Mononuclear cell (primary cell): Measurements from ENCODE around the gene PRDX5. TPM values are rescaled to one million over a fixed set of nuclear protein-coding genes. Genes with fewer than 3 reads are reported as not detected.

Experiments
- H3K27me3 ChIP-seq: 2 replicates; pipeline ENCODE4 v1.6.0; 2011; ENCODE audit warnings: low read length, control low read depth; ENCODE audit not compliant: insufficient read depth
- H3K4me1 ChIP-seq: 2 replicates; pipeline ENCODE4 v1.5.1; 2011; ENCODE audit warnings: mild to moderate bottlenecking, low read length, control low read depth; ENCODE audit not compliant: insufficient read depth
- H3K4me3 ChIP-seq: 2 replicates; pipeline ENCODE4 v1.5.1; 2011; ENCODE audit warnings: mild to moderate bottlenecking, low read length, moderate library complexity
- H3K9me3 ChIP-seq: 2 replicates; pipeline ENCODE4 v1.5.1; 2011; ENCODE audit warnings: low read depth, mild to moderate bottlenecking, control low read depth, low read length
- total RNA-seq: library from RNA; depleted of rRNA; stranded (reverse); fragments of >200 nt; gene quantifications from one replicate; pipeline ENCODE4 v1.2.3, GENCODE V29; 2012

The PRDX5 gene
- 42.5 TPM for total RNA-seq

DNA sequence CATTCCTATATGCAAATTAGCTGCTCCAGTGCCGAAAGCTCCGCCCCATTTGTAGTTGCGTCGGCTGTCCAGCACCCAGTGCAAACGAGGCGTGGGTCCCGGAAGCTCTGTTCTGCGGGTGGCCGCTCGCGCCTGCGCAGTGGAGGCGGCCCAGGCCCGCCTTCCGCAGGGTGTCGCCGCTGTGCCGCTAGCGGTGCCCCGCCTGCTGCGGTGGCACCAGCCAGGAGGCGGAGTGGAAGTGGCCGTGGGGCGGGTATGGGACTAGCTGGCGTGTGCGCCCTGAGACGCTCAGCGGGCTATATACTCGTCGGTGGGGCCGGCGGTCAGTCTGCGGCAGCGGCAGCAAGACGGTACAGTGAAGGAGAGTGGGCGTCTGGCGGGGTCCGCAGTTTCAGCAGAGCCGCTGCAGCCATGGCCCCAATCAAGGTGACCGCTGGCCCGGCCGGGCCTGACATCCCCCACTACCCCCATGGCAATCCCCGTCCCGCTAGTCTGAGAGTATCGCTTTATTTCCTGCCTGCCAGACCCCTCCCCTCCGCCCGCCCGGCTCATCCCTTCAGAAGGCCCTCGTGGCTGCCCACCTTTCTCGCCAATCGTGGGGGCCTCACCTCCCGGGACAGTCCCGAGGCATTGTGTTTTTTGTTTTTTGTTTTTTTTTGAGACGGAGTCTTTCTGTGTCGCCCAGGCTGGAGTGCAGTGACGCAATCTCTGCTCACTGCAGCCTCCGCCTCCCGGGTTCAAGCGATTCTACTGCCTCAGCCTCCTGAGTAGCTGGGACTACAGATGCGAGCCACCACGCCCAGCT, at the start of gene PRDX5:
Gene PRDX5, plus strand, starts transcription at position 161 of the 805 bp plus-strand sequence. Its CDS starts 95 bp downstream, at position 256.
- H3K9me3 ChIP-seq, result no peaks in the 10 kb centered on the region
- H3K27me3 ChIP-seq, result no peaks in the 10 kb centered on the region
- H3K4me3 ChIP-seq, result peak within 1 kb of the TSS; percentile 80
- H3K4me1 ChIP-seq, result peaks cover 31% of the 10 kb centered on the region

DNA sequence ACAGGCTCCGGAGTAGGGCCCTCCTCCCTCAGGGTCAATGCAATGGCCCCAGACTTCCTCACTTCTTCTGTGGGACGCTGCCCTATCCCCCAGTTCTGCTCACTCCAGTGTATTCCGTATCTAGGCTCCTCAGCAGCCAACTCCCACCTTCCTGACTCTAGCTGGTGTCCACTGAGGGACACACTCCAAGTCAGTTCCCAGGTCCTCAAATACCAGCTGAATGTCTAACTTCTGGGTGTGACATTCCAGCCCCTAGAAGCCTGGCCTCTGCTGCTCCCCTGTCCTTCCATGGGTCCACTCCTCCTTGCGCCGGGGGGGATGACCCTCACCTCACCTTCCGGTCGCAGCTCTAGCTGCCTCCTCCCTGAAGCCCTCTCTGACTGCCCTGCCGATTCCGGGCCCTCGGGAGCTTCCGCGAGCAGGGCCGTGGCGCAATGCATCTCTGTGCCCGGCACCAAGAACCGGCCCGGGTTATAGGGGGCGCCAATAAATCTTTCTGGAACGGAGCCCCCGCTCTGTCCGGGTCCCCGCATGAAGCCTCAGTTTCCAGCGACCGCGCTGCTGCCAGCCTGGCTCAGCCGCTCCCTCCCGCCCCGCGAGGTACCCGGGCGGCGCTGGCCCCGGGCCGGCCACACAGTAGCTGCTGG, 48.9 kb upstream of the PRDX5 start:
- Histone ChIP-seq H3K4me3 (peak overlapping the region; percentile 66), H3K27me3 (no peaks in the 10 kb centered on the region)

DNA sequence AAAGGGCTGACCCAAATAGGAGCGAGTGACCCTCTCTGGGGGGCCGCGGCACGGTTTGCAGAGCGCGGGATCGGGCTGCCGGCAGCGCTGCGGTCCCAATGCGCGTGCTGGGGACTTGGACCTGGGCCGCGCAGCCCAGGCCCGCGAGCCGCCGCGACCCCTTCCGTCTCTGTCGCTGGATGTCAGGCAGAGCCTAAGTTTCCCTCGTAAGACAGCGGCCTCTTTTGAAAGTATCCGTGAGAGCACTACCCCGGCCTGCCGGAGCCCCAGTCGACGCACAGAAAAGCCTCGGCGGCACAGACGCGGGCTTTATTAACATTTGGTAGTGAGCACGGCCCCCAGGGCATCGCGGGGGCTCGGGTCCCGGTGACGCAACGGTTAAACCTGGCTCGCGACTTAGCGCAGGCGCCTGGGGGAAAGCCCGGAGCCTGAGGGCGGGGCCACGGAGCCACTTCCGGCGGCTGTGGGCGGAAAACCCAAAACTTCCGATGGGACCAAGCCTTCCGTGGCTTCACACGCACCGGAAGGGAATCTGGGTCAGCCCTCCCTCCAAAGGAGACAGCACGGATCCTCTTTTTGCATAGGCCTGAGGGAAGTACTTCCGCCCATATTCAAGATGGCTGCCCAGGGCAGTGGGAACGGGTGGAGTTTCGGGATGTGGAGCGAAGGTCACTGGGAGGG, 48.2 kb upstream of the PRDX5 start:
- H3K9me3 ChIP-seq, result no peaks in the 10 kb centered on the region
- peak overlapping the region; percentile 66 for H3K4me3 ChIP-seq
- H3K4me1 ChIP-seq, result peaks cover 35% of the 10 kb centered on the region
- H3K27me3 ChIP-seq, result no peaks in the 10 kb centered on the region

More for the DNA sequence above, 48.9 kb upstream of the PRDX5 start:
- Histone ChIP-seq H3K9me3 (no peaks in the 10 kb centered on the region), H3K4me1 (peaks cover 35% of the 10 kb centered on the region)

DNA sequence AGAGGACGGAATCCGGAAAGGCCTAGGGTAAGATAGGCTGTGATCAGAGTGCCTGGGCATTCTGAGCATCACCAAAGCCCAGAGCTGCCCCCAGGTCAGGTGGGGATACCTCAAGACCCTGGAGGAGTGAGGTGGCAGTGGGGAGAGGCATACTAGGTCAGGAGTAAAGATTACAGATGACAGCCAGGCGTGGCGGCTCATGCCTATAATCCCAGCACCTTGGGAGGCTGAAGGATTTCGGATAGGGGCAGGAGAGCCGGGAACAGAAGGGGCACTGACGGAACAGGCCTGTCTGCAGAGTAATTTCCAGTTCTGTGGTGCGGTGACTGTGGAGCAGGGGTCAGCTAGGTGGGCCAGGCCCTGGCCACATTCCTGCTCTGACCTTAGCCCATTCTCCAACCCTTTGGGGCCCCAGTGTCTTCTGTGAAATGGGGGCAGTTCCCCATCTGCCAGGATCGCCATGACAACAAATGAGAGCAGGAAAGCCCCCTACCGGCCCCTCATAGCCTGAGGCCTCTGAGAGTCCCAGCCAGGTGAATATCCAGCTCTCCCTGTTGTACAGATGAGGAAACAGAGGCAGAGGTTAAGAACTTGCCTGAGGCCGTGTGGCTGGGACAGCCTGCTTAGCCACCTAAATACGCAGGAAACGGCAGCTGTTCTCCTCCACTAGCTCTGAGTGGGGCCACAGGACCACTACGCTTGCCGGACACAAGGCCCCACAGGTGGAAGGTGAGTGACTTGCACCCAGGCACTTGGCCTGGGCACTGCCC, 42.7 kb upstream of the PRDX5 start:
- Histone ChIP-seq H3K4me1 (peaks cover 15% of the 10 kb centered on the region), H3K9me3 (no peaks in the 10 kb centered on the region), H3K27me3 (no peaks in the 10 kb centered on the region), H3K4me3 (no peak overlapping the region)

DNA sequence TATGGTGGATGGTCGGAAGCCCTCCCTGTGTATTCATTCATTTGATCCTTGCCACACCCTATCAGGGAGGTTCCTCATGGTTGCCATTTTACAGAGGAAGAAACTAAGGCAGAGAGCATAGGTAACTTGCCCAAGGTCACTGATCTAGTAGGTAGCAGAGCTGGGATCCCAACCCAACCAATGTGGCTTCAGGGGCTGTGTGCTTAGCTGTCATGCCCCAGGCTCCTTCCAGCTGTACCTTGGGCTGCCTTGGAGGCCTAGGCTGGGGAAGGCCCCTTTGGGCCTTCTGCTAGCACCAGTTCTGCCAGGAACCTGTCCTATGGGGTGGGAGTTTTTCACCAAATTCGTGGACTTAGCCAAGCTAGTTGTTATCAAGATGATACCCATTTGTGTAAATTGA, 42.1 kb upstream of the PRDX5 start:
- no peaks in the 10 kb centered on the region for H3K27me3 ChIP-seq
- no peak overlapping the region for H3K4me3 ChIP-seq
- peaks cover 9% of the 10 kb centered on the region for H3K4me1 ChIP-seq
- no peaks in the 10 kb centered on the region for H3K9me3 ChIP-seq

DNA sequence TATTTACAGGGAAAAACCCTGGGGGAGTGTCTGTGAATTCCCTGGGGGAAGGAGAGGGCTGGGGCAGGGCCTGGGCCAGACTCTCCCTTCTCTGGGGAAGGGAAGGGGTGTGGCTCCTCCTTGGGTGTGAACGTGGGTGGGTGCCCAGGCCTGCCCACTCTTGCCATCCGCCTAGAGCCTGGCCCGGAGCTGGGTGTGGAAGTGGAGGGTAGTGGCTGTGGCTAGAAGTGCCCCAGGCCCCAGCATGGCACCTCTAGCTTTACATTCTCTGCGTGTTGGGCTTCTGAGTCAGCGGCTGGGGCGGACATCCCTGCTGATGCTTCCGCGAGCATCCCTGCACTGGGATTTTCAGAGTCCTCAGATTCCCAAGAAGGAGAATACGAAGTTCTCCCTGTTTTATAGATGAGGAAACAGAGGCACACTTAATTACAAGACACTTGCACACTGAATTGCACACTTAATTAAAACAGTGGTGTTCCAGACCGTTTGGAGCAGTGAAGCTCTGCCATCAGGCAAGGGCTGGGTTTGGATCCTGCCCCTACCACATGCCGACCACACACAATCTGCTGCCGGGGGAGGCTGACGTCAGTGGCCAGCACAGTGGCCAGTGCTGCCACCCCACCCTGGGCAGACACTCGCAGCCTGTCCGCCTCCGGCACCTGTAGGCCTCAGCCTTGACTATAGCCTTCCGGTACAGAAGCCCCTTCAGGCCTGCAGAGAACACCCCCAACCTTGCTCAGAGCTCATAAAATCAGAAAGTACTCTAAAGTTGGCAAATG, 41.1 kb upstream of the PRDX5 start:
- peaks cover 5% of the 10 kb centered on the region for H3K4me1 ChIP-seq
- no peaks in the 10 kb centered on the region for H3K9me3 ChIP-seq
- H3K27me3 ChIP-seq, result no peaks in the 10 kb centered on the region
- no peak overlapping the region for H3K4me3 ChIP-seq

DNA sequence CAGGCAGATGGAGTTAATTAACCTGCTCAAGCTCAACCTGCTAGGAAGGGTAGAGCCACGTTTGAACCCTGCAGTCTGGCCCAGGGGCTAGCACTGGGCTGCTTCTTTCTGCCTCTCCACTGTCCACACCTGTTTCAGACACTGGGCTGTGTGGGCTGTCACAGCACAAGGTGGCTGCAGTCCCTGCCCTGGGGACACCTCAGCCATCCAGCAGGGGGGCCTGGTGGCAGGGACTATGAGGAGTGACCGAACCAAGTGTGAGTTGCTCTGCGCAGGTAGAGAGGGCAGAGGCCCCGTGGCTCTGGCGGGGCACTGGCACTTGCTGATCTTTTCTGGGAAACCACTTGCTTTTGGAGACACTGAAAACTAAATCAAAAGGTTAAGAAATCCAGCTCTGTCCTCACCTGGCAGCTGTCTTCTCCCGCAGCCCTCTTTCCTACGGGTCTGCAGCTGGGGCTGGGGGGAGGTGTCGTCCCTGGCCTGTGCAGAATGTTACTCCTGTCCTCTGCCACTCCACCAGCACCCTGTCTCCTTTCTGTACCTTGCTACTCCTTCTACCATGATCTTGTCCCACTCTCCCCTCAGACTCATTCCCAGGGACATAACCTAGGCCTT, 39.2 kb upstream of the PRDX5 start:
- H3K27me3 ChIP-seq, result no peaks in the 10 kb centered on the region
- peaks cover 4% of the 10 kb centered on the region for H3K4me1 ChIP-seq
- H3K9me3 ChIP-seq, result no peaks in the 10 kb centered on the region
- no peak overlapping the region for H3K4me3 ChIP-seq

DNA sequence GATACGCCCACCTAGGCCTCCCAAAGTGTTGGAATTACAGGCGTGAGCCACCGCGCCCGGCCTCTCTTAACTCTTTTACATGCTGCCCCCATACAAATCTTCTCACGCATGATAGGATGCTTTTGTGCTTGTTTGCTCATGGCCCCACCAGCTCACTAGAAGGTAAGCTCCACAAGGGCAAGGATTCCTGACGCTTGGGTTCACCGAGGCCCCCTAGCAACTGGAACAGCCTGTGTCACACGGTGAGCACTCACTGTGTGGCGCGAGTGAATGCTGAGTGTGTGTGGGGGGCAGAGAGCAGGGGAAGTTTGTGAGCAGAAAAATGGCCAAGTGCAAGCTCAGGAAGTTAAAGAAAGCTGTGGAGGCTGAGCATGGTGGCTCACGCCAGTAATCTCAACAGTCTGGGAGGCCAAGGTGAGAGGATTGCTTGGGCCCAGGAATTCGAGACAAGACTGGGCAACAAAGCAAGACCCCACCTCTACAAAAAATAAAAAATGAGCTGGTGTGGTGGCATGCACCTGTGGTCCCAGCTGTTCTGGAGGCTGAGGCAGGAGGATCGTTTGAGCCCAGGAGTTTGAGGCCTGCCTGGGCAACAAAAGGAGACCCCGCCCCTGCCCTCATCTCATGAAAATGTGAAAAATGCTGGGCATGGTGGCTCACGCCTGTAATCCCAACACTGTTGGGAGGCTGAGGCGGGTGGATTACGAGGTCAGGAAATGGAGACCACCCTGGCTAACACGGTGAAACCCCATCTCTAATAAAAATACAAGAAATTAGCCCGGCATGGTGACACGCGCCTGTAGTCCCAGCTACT, 35.8 kb upstream of the PRDX5 start:
- no peak overlapping the region for H3K4me3 ChIP-seq
- peaks cover 19% of the 10 kb centered on the region for H3K4me1 ChIP-seq
- H3K27me3 ChIP-seq, result no peaks in the 10 kb centered on the region

DNA sequence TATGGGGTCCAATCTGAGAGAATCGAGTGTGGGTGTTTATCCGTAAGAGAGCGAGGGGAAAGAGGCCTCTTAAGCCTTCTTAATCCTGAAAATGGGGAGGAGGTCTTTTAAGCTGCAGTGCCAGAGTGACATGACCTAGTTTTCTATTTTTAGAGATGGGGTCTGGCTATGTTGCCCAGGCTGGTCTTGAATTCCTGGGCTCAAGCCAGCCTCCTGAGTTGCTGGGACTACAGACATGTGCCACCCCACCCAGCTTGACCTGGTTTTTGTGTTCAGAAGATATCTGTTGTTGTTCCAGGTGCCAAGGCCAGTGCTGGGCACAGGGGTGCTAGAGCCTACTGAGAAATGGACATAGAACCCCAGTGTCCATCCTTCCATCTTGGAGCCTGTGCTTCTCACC, 34.8 kb upstream of the PRDX5 start:
- H3K27me3 ChIP-seq, result no peaks in the 10 kb centered on the region
- H3K4me1 ChIP-seq, result peaks cover 19% of the 10 kb centered on the region
- H3K4me3 ChIP-seq, result no peak overlapping the region
- no peaks in the 10 kb centered on the region for H3K9me3 ChIP-seq

More for the DNA sequence above, 35.8 kb upstream of the PRDX5 start:
- no peaks in the 10 kb centered on the region for H3K9me3 ChIP-seq

DNA sequence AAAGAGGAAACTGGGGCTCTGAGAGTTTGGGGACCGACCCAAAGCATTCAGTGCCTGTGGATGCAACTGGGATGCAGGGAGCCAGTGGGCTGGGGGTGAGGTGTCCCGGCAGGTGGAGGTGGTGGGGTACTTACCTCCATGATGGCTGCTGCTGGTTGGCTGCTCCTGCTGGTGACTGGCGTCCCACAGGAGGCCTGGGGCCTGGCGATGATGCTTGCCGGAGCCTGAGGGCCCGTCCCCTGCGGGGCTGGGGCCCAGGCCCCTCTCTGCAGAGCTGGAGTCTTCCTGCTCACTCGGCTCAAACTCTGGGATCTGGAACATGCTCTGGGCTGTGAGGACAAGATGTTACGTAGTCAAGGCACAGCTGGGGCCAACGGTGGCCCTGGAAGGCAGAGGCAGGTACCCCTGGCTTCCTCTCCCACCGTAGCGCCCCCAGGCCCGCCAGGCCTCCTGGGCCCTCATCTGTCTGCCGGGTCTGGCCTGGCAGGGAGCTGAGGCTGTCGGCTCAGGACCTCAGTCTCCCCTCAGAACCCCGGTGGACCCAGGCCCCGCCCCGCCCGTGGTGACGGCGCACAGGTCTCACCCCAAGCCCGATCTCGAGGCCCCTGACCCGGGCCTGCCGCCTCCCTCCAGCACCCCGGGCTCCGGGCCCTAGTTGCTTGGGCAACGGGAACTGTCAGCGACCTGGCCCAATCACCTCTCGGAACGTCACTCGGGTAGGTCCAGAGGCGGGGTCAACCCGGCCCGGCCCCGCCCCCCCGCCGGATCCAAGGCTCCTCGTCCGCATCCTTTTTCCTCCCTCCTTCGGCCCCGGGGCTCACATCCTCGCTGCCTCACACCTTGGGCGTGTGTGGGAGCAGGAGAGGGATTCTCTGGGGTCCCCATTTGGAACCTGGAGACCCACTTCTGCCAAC, 33.6 kb upstream of the PRDX5 start, which contains the start of gene BAD:
Gene BAD, minus strand, starts transcription at position 618 of the 914 bp plus-strand sequence. Its CDS starts 297 bp downstream, at position 321.
- Histone ChIP-seq H3K4me3 (peak within 1 kb of the TSS; percentile 77), H3K9me3 (no peaks in the 10 kb centered on the region)

DNA sequence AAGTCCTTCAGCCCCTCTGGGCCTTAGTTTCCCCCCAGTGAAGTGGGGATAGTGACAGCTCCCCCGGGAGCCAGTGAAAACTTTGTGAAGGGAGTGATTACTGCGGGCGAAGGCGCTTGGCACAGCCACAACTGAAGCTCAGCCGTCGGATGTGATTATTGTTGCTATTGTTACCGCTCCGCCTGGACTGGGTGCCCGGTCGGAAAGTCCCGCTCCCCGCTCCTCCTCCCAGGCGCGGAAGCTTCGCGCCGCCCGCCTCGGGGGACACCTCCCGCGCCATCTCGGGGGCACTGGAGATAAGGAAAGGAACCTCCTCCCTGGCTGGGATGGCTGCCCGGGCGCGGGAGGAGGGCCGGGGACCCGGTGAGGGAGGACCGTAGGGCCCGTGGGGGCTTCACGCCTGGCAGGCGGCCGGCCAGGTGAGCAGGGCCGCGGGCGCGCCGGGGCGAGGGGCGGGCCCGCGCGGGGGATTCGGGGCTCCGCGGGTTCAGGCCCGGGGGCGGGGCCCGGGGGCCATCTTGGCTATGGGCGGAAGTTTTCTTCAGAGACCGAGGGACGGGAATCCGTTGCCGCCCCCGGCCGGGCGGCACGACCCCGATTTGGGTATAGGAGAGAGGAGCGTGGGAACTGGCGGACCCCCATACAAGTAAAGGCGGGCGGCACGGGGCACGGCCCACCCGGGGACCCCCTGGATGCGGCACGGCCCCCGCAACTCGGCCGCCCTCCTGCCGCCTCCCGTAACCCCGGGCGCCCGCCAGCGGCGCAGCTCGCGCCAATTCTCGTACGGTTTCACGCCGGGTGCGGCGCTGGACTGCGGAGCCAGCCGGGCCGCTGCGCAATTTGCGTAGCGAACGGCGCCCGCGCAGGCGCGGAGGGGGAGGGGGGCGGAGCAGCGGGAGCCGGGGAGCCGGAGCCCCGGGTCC, 32.7 kb upstream of the PRDX5 start, which contains the start of gene GPR137:
Gene GPR137, plus strand, starts transcription at position 887 of the 923 bp plus-strand sequence. CDS start 677 bp downstream, outside the sequence.
- H3K27me3 ChIP-seq, result peaks cover 3% of the 10 kb centered on the region
- H3K4me3 ChIP-seq, result peak within 1 kb of the TSS; percentile 77
- H3K4me1 ChIP-seq, result peaks cover 19% of the 10 kb centered on the region
- no peaks in the 10 kb centered on the region for H3K9me3 ChIP-seq

More for the DNA sequence above, 33.6 kb upstream of the PRDX5 start, which contains the start of gene BAD:
- no peaks in the 10 kb centered on the region for H3K27me3 ChIP-seq
- H3K4me1 ChIP-seq, result peaks cover 19% of the 10 kb centered on the region
